22Rv1 (cell line): ENCODE results near the gene RCSD1.

Experiments
- CTCF ChIP-seq: fragments of 450-650 bp; IDR thresholded peaks from 2 replicates; pipeline ENCODE4 v1.5.1; 2017; ENCODE audit warnings: mild to moderate bottlenecking
- ZFX ChIP-seq: fragments of 450-650 bp; IDR thresholded peaks from 2 replicates; pipeline ENCODE4 v1.6.1; 2017; ENCODE audit warnings: antibody characterized with exemption, borderline replicate concordance

GRCh38 chr1:167587342-167587741 lies 42.7 kb upstream of the RCSD1 start:
- TF ChIP-seq CTCF: no peak
- TF ChIP-seq ZFX: no peak
